GM12878 (cell line): ENCODE measurements around the gene SORBS1.

Experiments
- BCL11A ChIP-seq: IDR thresholded peaks from 2 replicates; pipeline ENCODE4 v1.6.1; 2011; ENCODE audit warnings: low read depth, low read length
- BCL3 ChIP-seq: IDR thresholded peaks from 2 replicates; pipeline ENCODE4 v1.6.1; 2011; ENCODE audit warnings: borderline replicate concordance, low read depth, mild to moderate bottlenecking, moderate library complexity, low read length; ENCODE audit not compliant: insufficient read depth, poor library complexity, severe bottlenecking
- CREB1 ChIP-seq: IDR thresholded peaks from 2 replicates; pipeline ENCODE4 v1.6.1; 2012; ENCODE audit warnings: low read depth, mild to moderate bottlenecking, inconsistent platforms
- CREM ChIP-seq: IDR thresholded peaks from 2 replicates; pipeline ENCODE4 v1.6.1; 2014; ENCODE audit warnings: antibody characterized with exemption, low read depth
- CTCF ChIP-seq, 3 experiments: IDR thresholded peaks in 2 of 3; conservative IDR thresholded peaks in 1 of 3; 2 replicates each; pipeline ENCODE4 v1.5.1; 2011; ENCODE audit warnings: low read depth in 3 of 3, low read length in 3 of 3, mild to moderate bottlenecking in 3 of 3, control low read depth in 2 of 3, moderate library complexity in 2 of 3, inconsistent platforms in 1 of 3, mixed read lengths in 1 of 3; ENCODE audit not compliant: control insufficient read depth in 2 of 3, insufficient read depth in 1 of 3; ENCODE audit errors: extremely low read depth in 1 of 3
- EP300 ChIP-seq, 2 experiments: fragments of 150-350 bp in 1 of 2; IDR thresholded peaks; 2 replicates each; pipeline ENCODE4 v1.6.1; 2011 to 2012; ENCODE audit warnings: low read depth in 2 of 2, low read length in 2 of 2, borderline replicate concordance in 1 of 2, improper control_type of control experiment in 1 of 2, inconsistent platforms in 1 of 2; ENCODE audit not compliant: control insufficient read depth in 1 of 2
- EZH2 ChIP-seq: IDR thresholded peaks from 2 replicates; pipeline ENCODE4 v1.6.1; 2012; ENCODE audit warnings: low read depth, mild to moderate bottlenecking, control low read depth, inconsistent platforms, low read length, borderline replicate concordance; ENCODE audit not compliant: control insufficient read depth
- POLR2AphosphoS5 ChIP-seq: IDR thresholded peaks from 2 replicates; pipeline ENCODE4 v1.6.1; 2011; ENCODE audit warnings: mild to moderate bottlenecking, low read length, inconsistent platforms
- RAD21 ChIP-seq: IDR thresholded peaks from 2 replicates; pipeline ENCODE4 v1.6.1; 2011; ENCODE audit warnings: mild to moderate bottlenecking, low read depth, low read length, moderate library complexity; ENCODE audit not compliant: insufficient read depth
- RAD51 ChIP-seq: fragments of 450-650 bp; IDR thresholded peaks from 2 replicates; pipeline ENCODE4 v1.6.1; 2016; ENCODE audit warnings: moderate library complexity, mild to moderate bottlenecking, inconsistent platforms
- ZBED1 ChIP-seq: IDR thresholded peaks from 2 replicates; pipeline ENCODE4 v1.6.1; 2016; ENCODE audit warnings: borderline replicate concordance

GRCh38 chr10:95373660-95374059 is 187.5 kb downstream of the SORBS1 start:
- TF ChIP-seq CTCF (IDR thresholded peaks at IDR 0.05 in 2 of 3, conservative IDR thresholded peaks at IDR 0.05 in 1 of 3; ENCODE audit: control insufficient read depth in 2 of 3, extremely low read depth in 1 of 3, insufficient read depth in 1 of 3, low read depth in 3 of 3, low read length in 3 of 3) (no peak), CREB1 (no peak), EZH2 (no peak), ZBED1 (no peak), BCL11A (no peak), POLR2AphosphoS5 (no peak), BCL3 (no peak), RAD21 (no peak), CREM (no peak), EP300 (IDR thresholded peaks at IDR 0.05; ENCODE audit: borderline replicate concordance in 1 of 2, control insufficient read depth in 1 of 2, low read depth in 2 of 2, low read length in 2 of 2) (no peak), RAD51 (no peak)
